GM21360 (cell line): ENCODE measurements around the gene SHB.
A peak's percentile ranks its signal among the peaks of the same experiment; 100 is the strongest.

Experiments used
- ATAC-seq: cut with Tn5 transposase; IDR thresholded peaks from one replicate; pipeline ENCODE4 v1.9.1; 2021; ENCODE audit warnings: mild to moderate bottlenecking, moderate library complexity; ENCODE audit not compliant: unreplicated experiment

The SHB gene

GRCh38 chr9:37923118-37923795 is 145.8 kb downstream of the SHB start:
- no peak for ATAC-seq

- ATAC-seq, result no peak
These were observed 146.5 kb downstream of the SHB start for GRCh38 chr9:37922363-37923117.

GRCh38 chr9:37921546-37922300 is 147.3 kb downstream of the SHB start:
- ATAC-seq, result no peak

GRCh38 chr9:37921168-37921510 is 147.9 kb downstream of the SHB start:
- no peak for ATAC-seq

- peak; percentile 72 for ATAC-seq
These were observed 148.4 kb downstream of the SHB start for GRCh38 chr9:37920471-37921167.

GRCh38 chr9:37919956-37920335 is 149.1 kb downstream of the SHB start:
- ATAC-seq, result no peak

GRCh38 chr9:37919246-37919955 is 149.6 kb downstream of the SHB start:
- ATAC-seq, result no peak

GRCh38 chr9:37918665-37919170 is 150.3 kb downstream of the SHB start:
- no peak for ATAC-seq

GRCh38 chr9:37917801-37918664 is 151.0 kb downstream of the SHB start:
- ATAC-seq, result no peak

GRCh38 chr9:37917313-37917731 is 151.7 kb downstream of the SHB start:
- no peak for ATAC-seq

GRCh38 chr9:37916471-37917312 is 152.3 kb downstream of the SHB start:
- no peak for ATAC-seq

GRCh38 chr9:37915911-37916470 is 153.0 kb downstream of the SHB start:
- no peak for ATAC-seq

GRCh38 chr9:37914701-37915358 is 154.2 kb downstream of the SHB start:
- ATAC-seq, result no peak

GRCh38 chr9:37914154-37914551 is 154.9 kb downstream of the SHB start:
- no peak for ATAC-seq

- peak; percentile 80 for ATAC-seq
These were observed 155.4 kb downstream of the SHB start for GRCh38 chr9:37913480-37914153.

- ATAC-seq, result no peak
These were observed 157.8 kb downstream of the SHB start for GRCh38 chr9:37911271-37911681.

- no peak for ATAC-seq
These were observed 158.8 kb downstream of the SHB start for GRCh38 chr9:37910271-37910670.
